ENCODE results near the gene LRFN2. TPM values are rescaled to one million over a fixed set of nuclear protein-coding genes. Genes with fewer than 3 reads are reported as not detected.

Gene LRFN2
- total RNA-seq, 2 experiments from 2014 or later = not detected

- Mint-ChIP-seq H3K4me1 (ENCODE audit: low read depth) (no peaks in the 10 kb centered on the region), H3K27me3 (peaks cover 4% of the 10 kb centered on the region), H3K9me3 (no peaks in the 10 kb centered on the region), H3K36me3 (no peaks in the 10 kb centered on the region), H3K4me3 (no peak overlapping the region), H3K27ac (no peak overlapping the region)
- CTCF ChIA-PET = no interaction called here
- no peak for DNase-seq
- intact Hi-C loops (cut with micrococcal nuclease) = no loop called here
- POLR2A ChIA-PET = no interaction called here
Observed at GRCh38 chr6:40500227-40500626, 86.9 kb downstream of the LRFN2 start.

- peaks cover 4% of the 10 kb centered on the region for H3K27me3 Mint-ChIP-seq
- CTCF ChIA-PET = no interaction called here
- DNase-seq = no peak
- intact Hi-C loops (cut with micrococcal nuclease) = no loop called here
- H3K4me1 Mint-ChIP-seq (ENCODE audit: low read depth) = no peaks in the 10 kb centered on the region
- H3K36me3 Mint-ChIP-seq = no peaks in the 10 kb centered on the region
- H3K27ac Mint-ChIP-seq = no peak overlapping the region
- no peak overlapping the region for H3K4me3 Mint-ChIP-seq
- POLR2A ChIA-PET = no interaction called here
- no peaks in the 10 kb centered on the region for H3K9me3 Mint-ChIP-seq
Observed at GRCh38 chr6:40499215-40499614, 87.9 kb downstream of the LRFN2 start.

DNA sequence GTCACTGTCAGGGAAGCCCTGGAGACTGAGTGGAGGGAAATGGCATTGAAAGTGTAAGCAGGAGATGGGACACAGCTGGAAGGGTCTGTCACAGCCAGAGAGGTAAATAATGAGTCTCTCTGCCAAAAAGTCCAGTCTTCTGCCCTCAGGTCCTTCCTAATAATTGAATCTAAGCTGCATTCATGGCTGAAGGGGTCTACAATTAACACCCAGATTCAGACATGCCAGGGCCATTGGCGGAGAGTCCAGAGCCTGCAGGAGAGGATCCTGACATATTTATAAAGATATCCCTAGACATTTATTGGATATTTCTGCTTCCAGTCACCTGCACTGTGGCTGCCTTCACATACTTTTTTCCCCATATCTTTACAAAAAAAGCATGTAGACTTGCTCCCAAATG lies 89.0 kb downstream of the LRFN2 start:
- POLR2A ChIA-PET = no interaction called here
- no peaks in the 10 kb centered on the region for H3K36me3 Mint-ChIP-seq
- no peak for DNase-seq

GRCh38 chr6:40492187-40492586 lies 95.0 kb downstream of the LRFN2 start:
- CTCF ChIA-PET = no interaction called here
- Mint-ChIP-seq H3K9me3 (no peaks in the 10 kb centered on the region), H3K4me1 (ENCODE audit: low read depth) (no peaks in the 10 kb centered on the region), H3K27me3 (peaks cover 3% of the 10 kb centered on the region), H3K36me3 (no peaks in the 10 kb centered on the region), H3K4me3 (no peak overlapping the region), H3K27ac (no peak overlapping the region)
- POLR2A ChIA-PET = no interaction called here
- no peak for DNase-seq
- intact Hi-C loops (cut with micrococcal nuclease) = no loop called here

More for the DNA sequence above, 89.0 kb downstream of the LRFN2 start:
- Mint-ChIP-seq H3K4me1 (ENCODE audit: low read depth) (no peaks in the 10 kb centered on the region), H3K27me3 (peaks cover 4% of the 10 kb centered on the region), H3K4me3 (no peak overlapping the region), H3K27ac (no peak overlapping the region), H3K9me3 (no peaks in the 10 kb centered on the region)
- intact Hi-C loops (cut with micrococcal nuclease) = no loop called here
- CTCF ChIA-PET = no interaction called here

GRCh38 chr6:40490508-40490907 lies 96.7 kb downstream of the LRFN2 start:
- DNase-seq = no peak
- no peaks in the 10 kb centered on the region for H3K9me3 Mint-ChIP-seq
- intact Hi-C loops (cut with micrococcal nuclease) = no loop called here
- no peaks in the 10 kb centered on the region for H3K4me1 Mint-ChIP-seq (ENCODE audit: low read depth)
- peaks cover 4% of the 10 kb centered on the region for H3K27me3 Mint-ChIP-seq
- ChIA-PET CTCF (no interaction called here), POLR2A (no interaction called here)
- no peaks in the 10 kb centered on the region for H3K36me3 Mint-ChIP-seq
- H3K4me3 Mint-ChIP-seq = no peak overlapping the region
- no peak overlapping the region for H3K27ac Mint-ChIP-seq

DNA sequence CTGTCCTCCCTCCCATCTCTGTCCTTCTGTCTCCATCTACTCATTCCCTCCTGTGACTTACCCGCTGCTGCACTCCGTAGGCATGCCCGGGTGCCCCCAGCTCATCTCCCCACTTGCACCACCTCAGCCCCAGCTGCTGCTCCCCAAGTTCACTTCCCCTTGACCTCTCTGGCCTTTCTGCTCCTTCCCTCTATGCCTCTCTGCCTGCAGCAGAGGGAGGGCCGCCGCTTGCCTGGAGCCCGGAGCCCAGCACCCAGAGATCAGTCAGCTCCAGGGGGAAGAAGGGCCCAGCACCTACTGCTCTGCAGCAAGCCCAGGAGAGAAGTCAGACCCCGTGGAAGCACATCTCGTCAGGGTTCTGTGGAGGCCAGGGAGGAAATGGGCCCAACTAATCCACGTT lies 97.4 kb downstream of the LRFN2 start:
- POLR2A ChIA-PET = no interaction called here
- Mint-ChIP-seq H3K9me3 (no peaks in the 10 kb centered on the region), H3K36me3 (no peaks in the 10 kb centered on the region), H3K27me3 (peaks cover 4% of the 10 kb centered on the region), H3K4me1 (ENCODE audit: low read depth) (no peaks in the 10 kb centered on the region), H3K4me3 (no peak overlapping the region), H3K27ac (no peak overlapping the region)
- intact Hi-C loops (cut with micrococcal nuclease) = no loop called here
- no peak for DNase-seq
- CTCF ChIA-PET = no interaction called here

DNA sequence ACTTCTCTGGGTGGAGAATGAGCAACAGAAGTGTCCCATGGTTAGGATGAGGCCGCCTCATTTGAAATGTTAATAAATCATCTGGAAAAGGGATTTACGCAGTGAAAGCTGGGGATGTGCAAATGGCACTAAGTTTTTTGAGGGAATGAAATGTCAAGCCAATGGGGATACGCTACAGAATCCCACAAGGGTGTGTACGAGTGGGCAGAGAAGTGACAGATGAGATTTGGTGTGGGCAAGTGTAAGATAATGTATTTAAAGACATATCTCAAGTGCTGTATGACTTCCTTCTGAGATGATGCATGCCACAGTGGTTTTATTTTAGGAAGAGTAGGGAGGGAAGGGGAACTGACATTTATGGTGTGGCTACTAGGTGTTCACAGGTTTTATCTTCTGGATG lies 100.6 kb downstream of the LRFN2 start:
- intact Hi-C loops (cut with micrococcal nuclease) = no loop called here
- POLR2A ChIA-PET = no interaction called here
- no peak overlapping the region for H3K27ac Mint-ChIP-seq
- CTCF ChIA-PET = no interaction called here
- H3K4me3 Mint-ChIP-seq = no peak overlapping the region
- DNase-seq = no peak
- peaks cover 5% of the 10 kb centered on the region for H3K27me3 Mint-ChIP-seq
- H3K9me3 Mint-ChIP-seq = no peaks in the 10 kb centered on the region
- no peaks in the 10 kb centered on the region for H3K36me3 Mint-ChIP-seq
- H3K4me1 Mint-ChIP-seq (ENCODE audit: low read depth) = no peaks in the 10 kb centered on the region

- no peaks in the 10 kb centered on the region for H3K4me1 Mint-ChIP-seq (ENCODE audit: low read depth)
- intact Hi-C loops (cut with micrococcal nuclease) = no loop called here
- H3K4me3 Mint-ChIP-seq = no peak overlapping the region
- H3K27ac Mint-ChIP-seq = no peak overlapping the region
- DNase-seq = no peak
- CTCF ChIA-PET = no interaction called here
- POLR2A ChIA-PET = no interaction called here
- H3K9me3 Mint-ChIP-seq = no peaks in the 10 kb centered on the region
- no peaks in the 10 kb centered on the region for H3K36me3 Mint-ChIP-seq
- peaks cover 5% of the 10 kb centered on the region for H3K27me3 Mint-ChIP-seq
Observed at GRCh38 chr6:40485795-40486194, 101.4 kb downstream of the LRFN2 start.

DNA sequence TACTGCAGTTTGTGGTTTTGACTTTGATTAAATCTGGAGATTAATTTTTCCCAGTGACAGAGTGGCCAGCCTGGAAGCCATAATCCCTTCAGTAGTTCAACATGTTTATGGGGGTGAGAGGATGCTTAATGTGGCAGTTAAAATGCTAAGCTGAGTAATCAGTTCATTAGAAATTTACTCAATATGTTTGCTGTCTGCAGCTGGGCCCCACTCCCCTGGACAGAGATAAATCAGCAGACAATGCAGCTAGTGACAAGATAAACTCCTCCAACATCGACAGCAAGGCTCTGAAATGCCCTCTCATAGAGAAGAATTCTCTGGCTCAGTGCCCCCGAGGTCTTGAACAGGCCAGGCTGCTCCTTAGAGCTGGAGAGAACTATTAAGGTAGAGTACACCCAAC lies 101.9 kb downstream of the LRFN2 start:
- POLR2A ChIA-PET = no interaction called here
- Mint-ChIP-seq H3K36me3 (no peaks in the 10 kb centered on the region), H3K9me3 (no peaks in the 10 kb centered on the region), H3K27ac (no peak overlapping the region), H3K4me1 (ENCODE audit: low read depth) (no peaks in the 10 kb centered on the region), H3K27me3 (peaks cover 4% of the 10 kb centered on the region), H3K4me3 (no peak overlapping the region)
- DNase-seq = no peak
- intact Hi-C loops (cut with micrococcal nuclease) = no loop called here
- CTCF ChIA-PET = no interaction called here

- ChIA-PET POLR2A (no interaction called here), CTCF (no interaction called here)
- intact Hi-C loops (cut with micrococcal nuclease) = no loop called here
- Mint-ChIP-seq H3K36me3 (no peaks in the 10 kb centered on the region), H3K4me1 (ENCODE audit: low read depth) (no peaks in the 10 kb centered on the region), H3K4me3 (no peak overlapping the region), H3K27ac (no peak overlapping the region), H3K9me3 (no peaks in the 10 kb centered on the region), H3K27me3 (peaks cover 4% of the 10 kb centered on the region)
- DNase-seq = no peak
Observed at GRCh38 chr6:40484066-40484465, 103.1 kb downstream of the LRFN2 start.

DNA sequence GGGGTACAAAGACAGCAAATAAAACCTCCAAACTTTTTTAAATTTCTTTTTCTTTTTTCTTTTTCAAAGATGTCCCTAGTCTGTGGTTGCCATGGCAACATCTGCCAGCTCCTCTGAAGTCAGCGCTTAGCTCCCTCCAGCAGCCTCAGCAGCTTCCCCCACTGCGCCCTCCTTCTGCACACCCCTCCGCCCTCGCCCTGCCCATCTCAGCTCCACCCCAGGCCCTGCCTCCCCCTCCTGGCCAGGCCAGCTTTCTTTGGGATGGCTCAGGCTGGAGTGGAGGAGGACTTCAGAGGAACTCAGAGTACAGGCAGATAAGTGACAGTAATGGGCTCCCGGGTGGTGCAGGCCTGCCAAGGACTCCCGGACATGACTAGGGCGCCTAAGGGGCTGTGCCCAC lies 104.6 kb downstream of the LRFN2 start:
- H3K27ac Mint-ChIP-seq = no peak overlapping the region
- ChIA-PET CTCF (no interaction called here), POLR2A (no interaction called here)
- no peak overlapping the region for H3K4me3 Mint-ChIP-seq
- H3K9me3 Mint-ChIP-seq = no peaks in the 10 kb centered on the region
- H3K4me1 Mint-ChIP-seq (ENCODE audit: low read depth) = peaks cover 4% of the 10 kb centered on the region
- peaks cover 11% of the 10 kb centered on the region for H3K27me3 Mint-ChIP-seq
- no peak for DNase-seq
- no peaks in the 10 kb centered on the region for H3K36me3 Mint-ChIP-seq
- intact Hi-C loops (cut with micrococcal nuclease) = no loop called here

DNA sequence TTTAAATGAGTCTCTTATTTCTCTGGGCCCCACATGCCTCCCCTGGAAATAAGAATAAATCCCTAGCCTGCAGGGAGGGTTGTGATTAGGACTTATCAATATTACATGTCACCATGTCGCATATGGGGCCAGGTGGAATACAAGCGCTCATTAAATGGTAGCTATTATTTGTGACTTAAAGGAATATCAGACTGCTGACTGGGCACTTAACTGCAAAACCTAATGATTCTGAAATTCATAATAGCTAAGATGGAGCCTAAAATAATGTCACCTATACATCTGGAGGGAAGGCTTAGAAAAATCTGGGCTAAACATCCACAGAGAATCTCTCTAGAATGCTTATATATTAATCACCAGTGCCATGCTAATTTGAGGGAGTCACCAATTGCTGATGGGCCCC lies 106.5 kb downstream of the LRFN2 start:
- H3K9me3 Mint-ChIP-seq = no peaks in the 10 kb centered on the region
- CTCF ChIA-PET = no interaction called here

GRCh38 chr6:40479706-40480105 lies 107.5 kb downstream of the LRFN2 start:
- intact Hi-C loops (cut with micrococcal nuclease) = no loop called here
- H3K27me3 Mint-ChIP-seq = peaks cover 10% of the 10 kb centered on the region

More for the DNA sequence above, 106.5 kb downstream of the LRFN2 start:
- POLR2A ChIA-PET = no interaction called here
- H3K36me3 Mint-ChIP-seq = no peaks in the 10 kb centered on the region
- no peak overlapping the region for H3K4me3 Mint-ChIP-seq
- peaks cover 4% of the 10 kb centered on the region for H3K4me1 Mint-ChIP-seq (ENCODE audit: low read depth)
- H3K27ac Mint-ChIP-seq = no peak overlapping the region
- intact Hi-C loops (cut with micrococcal nuclease) = no loop called here
- no peak for DNase-seq
- H3K27me3 Mint-ChIP-seq = peaks cover 10% of the 10 kb centered on the region

More at GRCh38 chr6:40479706-40480105, 107.5 kb downstream of the LRFN2 start:
- Mint-ChIP-seq H3K4me1 (ENCODE audit: low read depth) (peaks cover 4% of the 10 kb centered on the region), H3K27ac (no peak overlapping the region), H3K9me3 (no peaks in the 10 kb centered on the region), H3K36me3 (no peaks in the 10 kb centered on the region), H3K4me3 (no peak overlapping the region)
- CTCF ChIA-PET = no interaction called here
- no peak for DNase-seq
- POLR2A ChIA-PET = no interaction called here
